Measurements from ENCODE around the gene MFAP2.

MFAP2 gene

DNA sequence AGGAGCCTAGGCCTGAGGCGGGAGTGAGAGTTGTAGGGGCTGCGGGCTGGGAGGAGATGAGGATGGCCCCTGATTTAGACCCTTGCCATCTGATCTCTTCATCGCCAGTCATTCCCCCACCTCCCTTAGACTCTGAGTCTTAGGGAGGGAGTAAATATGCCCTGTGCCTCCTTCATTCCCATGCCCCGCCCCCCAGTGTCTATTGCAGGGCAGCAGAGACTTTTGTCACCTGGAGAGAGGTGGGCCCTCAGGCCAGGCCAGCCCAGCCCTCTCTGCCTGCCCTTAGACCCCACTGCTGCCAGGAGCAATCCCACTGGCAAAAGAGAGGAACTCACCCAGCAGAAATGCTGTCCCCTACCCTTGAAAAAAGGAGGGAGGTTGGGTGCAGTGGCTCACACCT lies 3.2 kb upstream of the MFAP2 start:
- H3K4me3 ChIP-seq, result no peak overlapping the region

DNA sequence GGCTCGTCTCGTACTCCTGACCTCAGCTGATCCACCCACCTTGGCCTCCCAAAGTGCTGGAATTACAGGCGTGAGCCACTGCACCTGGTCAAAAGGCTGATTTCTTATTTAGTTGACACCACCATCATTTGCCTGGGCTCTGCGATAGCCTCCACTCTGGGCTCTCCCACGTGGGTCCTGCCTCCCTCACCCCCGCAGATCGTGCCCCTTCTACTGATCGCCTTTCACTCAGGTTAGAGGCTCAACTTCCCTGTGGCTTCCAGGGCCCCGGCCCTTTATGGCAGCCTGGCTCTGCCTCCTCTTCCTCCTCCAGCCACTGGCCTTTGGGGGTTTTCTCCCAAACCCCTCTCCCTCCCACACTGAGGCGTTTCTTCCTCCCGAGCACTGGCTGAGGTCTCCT lies 2.5 kb upstream of the MFAP2 start:
- H3K27ac ChIP-seq, result no peak overlapping the region
- no peak overlapping the region for H3K4me3 ChIP-seq

More for the DNA sequence above, 3.2 kb upstream of the MFAP2 start:
- H3K27ac ChIP-seq, result peak overlapping the region in 2 of 21 experiments; percentile 16 to 31

DNA sequence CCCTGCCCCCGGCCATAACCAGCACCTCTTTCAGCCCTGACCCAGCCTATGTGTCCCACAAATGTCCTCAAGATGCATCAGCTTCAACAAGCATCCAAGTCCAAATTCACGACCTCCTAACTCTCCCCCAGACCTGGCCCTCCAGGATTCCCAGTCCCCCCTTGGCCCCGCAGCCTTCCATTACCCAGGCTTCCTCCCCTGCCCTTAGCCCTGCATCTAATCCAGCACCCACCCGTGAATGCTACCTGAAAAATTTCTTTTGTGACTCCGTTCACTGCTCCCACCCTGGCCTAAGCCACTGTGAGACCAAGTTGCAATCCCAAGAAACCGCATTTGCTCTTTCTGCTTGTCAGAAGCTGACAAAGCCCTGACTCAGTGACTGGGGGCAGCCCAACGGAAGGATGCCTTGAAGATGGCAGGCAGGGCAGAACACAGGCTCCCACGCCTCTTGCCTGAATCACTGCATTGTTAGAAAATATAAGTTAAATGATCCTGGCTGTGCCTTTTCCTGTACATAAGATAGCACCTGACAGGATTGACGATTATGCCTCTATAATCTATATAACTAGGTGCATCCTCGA lies 939 bp upstream of the MFAP2 start:
- peak overlapping the region in 16 of 21 experiments; percentile 2 to 89 (median 78) for H3K27ac ChIP-seq
- H3K4me3 ChIP-seq, result no peak overlapping the region

DNA sequence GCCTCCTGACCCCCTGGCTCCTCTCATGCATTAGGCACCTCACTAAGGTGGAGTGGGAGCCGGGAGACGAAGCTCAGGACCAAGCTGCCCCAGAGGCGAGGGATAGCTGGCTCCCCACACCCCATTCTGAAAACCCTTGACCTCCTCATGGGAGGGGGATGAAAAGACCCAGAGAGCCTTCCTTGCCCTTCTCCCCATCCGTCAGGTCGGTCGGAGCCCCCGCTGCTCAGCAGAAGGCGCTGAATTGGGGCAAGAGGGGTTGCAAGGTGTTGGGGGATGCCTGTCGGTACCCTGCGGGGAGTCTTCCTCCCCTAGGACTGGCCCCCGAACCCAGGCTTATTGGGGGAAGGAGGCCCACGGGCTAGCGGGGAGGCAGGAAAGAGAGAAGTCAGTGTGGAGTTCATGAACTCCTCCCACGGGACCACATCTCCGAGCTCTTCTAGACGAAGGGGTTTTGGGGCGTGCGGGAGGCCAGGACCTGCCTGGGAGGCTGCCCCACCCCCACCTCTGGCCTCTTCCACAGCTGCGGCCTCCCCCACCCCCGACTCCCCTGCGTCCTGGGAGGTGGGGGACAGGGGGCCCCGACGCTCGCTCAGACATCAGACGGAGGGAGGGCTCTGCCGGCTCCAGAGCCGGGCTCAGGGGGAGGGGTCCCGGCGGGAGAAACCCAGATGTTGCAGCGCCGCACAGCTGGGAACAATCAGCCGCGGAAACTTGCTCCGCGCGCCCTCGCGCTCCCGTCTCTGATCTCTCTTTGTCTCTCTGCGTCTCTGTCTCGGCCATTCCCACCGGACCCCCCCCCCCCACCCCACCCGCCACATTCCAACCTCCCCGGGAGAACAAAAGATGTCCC lies 719 bp downstream of the MFAP2 start:
- peak overlapping the region in 20 of 21 experiments; percentile 18 to 89 (median 78) for H3K27ac ChIP-seq
- H3K4me3 ChIP-seq, result peak overlapping the region; percentile 26 to 49 (median 37)

DNA sequence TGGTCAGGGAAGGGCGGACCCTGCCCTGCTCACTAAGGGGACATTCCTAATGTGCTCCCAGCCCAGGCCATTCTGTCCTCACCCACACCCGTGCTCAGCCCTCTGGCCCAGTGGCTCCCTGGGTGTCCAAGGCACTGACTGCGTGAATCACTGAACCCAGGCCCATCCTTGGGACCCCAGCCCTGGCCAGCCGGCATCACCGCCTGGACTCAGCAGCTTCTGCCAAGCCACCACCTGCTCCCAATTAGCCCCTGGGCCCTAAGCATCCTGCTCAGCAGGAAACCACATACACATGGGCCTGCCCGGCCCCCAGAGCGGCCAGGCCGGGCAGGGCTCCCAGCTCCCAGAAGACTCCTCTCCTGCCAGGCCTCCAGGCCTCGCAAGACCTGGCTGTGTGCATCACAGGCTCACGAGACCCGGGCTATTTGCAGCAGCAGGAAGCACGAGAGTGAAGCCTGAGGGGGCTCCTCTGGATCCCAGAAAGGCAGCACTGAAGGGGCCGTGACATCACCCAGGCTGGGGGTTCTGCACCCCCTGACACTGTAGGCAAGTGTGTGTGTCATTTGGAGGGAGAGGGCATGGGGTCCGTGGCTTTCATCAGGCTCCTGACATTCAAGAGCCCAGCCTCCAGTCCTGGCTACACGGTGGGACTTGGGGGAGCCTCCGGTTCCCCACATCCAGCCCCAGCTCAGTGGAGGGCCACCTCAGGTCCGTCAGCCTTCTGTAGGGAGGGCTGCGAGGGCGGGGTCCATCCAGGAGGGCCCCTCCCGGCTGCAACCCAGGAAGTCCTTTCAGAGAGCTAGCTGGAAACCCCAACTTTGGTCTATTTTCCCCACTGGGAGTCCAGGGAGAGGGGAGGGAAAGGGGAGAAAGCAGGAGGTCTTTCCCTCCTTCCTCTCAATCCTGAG lies 1.6 kb downstream of the MFAP2 start:
- Histone ChIP-seq H3K27ac (peak overlapping the region; percentile 13 to 89 (median 78)), H3K4me3 (peak overlapping the region; percentile 26 to 49 (median 37))

DNA sequence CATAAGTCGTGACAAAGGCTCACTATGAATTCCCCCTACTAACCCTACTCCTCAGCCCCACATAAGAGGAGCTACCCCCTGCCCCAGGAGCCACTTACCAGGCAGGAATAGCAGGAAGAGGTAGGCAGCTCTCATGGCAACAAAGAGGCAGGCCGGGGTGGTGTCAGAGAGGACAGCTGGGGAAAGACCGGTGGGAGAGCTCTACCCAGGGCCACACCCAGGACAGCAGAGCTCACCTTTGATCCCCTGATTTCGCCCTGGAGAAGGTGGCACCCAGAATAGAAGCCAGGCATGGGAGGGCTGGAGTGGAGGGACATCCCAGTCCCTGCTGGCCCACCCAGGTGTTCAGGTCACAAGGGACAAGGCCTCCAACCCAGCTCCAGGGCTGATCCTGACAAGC lies 2.3 kb downstream of the MFAP2 start:
- Histone ChIP-seq H3K27ac (peak overlapping the region in 13 of 21 experiments; percentile 2 to 89 (median 78)), H3K4me3 (no peak overlapping the region)

DNA sequence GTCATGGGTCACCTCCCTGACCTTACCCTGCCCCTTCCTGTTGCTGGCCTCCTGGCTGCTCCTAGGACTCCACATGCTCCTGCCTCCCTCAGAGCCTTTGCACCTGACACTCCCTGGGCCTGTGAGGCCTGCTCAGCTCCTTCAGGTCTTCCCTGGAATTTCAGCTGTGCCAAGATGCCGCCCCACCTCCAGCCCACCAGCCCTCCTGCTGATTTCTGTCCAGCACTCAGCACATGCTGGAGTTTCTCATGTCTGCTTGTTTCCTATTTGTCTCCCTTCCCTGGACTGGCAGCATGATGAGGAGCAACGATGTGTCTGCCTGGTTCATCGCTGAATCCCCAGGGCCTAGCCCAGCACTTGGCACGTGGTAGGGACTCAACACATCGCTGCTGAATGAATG lies 3.0 kb downstream of the MFAP2 start:
- H3K27ac ChIP-seq, result peak overlapping the region in 3 of 21 experiments; percentile 2 to 89 (median 85)

DNA sequence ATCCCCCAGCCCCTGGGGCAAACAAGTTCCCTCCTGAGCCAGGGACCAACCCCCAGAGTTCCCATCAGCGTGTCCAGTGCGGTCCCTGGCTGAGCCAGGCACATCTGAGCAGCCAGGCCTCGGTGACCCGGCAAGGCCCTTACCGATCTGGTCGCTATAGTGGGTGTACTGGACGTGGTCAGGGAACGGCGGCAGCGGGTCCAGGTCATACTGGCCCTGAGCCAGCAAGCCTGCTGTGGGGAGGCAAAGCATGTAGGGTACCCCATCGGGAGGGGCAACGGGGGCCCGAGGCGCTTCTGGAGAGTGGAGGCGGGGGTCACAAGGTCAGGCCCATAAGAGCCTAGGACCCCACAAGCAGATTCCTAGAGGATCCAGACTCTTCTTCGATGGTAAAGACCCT lies 3.5 kb downstream of the MFAP2 start:
- Histone ChIP-seq H3K4me3 (no peak overlapping the region), H3K27ac (peak overlapping the region in 2 of 21 experiments; percentile 43 to 47)

More for the DNA sequence above, 3.0 kb downstream of the MFAP2 start:
- no peak overlapping the region for H3K4me3 ChIP-seq

DNA sequence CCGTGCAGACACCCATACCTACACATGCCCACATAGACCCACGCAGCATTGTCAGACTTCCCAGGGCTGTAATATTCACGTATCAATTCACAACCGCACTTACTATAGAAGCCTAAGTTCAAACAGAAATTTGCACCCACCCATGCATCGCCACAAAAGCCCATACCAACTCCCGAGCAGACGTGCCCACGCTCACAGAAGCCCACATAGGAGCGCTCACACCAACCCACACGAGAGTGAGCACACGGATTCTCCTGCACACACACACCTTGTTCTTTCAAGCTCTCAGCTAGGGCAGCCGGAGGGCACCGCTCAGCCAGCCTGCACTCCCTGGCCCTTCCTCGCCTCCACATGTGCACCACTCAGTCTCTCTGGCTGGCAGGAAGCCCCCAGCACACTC lies 4.6 kb downstream of the MFAP2 start:
- Histone ChIP-seq H3K4me3 (no peak overlapping the region), H3K27ac (peak overlapping the region in 5 of 21 experiments; percentile 12 to 45 (median 28))

DNA sequence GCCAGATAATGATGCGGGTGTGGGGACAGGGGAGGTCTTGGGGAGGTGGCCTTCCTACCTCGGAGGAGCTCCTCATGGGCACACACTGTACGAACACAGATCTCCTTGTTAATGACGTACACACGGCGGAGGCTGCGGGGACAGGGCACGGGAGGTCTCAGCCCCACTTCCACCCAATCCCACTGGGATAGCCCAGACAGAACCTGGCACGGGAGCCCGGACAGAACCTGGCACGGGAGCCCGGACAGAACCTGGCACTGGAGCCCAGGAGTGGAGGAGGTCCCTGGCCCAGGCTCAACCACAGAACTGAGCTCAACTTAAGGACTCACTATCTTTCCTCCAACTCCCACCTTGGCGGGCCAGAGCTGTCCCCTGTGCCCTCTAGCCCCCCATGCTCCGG lies 5.2 kb downstream of the MFAP2 start:
- Histone ChIP-seq H3K4me3 (no peak overlapping the region), H3K27ac (no peak overlapping the region)

DNA sequence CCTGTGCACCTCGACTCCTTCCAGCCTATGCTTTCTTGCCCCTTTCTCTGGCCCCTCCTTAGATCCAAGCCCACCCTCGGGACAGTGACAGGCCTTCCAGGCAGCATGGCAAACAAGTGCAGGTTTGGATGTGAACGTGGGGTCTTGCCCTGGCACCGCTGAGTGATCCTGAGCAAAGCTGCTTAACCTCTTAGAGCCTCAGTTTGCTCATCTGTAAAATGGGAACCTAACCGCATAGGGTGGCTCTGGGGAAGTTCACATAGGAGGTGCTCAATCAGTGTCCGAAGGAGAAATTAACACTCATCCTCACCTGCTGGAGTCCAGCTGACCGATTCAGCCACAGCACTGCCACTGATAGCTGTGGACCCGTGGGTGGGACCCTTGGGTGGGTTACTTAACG lies 7.2 kb downstream of the MFAP2 start:
- Histone ChIP-seq H3K27ac (no peak overlapping the region), H3K4me3 (no peak overlapping the region)

DNA sequence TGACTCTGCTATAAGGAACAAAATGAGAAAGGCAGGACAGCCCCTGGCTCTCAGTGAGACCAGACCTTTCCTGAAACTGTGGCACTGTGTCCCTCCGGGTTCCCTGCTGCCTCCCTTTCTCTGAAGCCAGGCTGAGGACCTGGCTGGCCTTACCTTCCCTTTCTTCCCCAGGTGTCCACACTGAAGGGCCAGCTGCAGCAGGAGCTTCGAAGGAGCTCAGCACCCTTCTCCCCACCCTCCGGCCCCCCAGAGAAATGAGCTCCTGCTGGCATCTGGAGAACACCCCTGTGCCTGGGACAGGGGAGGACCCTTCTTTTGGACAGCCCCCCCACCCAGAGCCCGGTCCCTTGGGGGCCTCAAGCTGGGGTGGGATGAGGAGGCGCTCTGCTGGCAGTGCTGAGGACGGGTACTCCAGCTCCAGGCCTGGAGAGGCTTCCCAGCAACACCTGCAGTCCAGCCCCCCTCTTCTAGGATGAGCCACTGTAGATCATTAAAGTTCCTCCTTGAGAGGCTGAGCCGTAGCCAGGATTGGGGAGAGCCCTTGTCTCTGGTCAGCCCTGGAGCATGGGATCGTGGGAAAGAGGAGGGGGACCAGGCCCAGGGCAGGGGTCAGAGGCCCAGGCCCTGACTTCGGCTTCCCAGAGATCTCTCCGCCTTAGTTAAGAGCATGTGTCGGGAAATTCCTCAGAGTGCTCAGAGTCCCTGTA lies 8.1 kb downstream of the MFAP2 start:
- peak overlapping the region in 1 of 21 experiments; percentile 38 for H3K27ac ChIP-seq
- no peak overlapping the region for H3K4me3 ChIP-seq

DNA sequence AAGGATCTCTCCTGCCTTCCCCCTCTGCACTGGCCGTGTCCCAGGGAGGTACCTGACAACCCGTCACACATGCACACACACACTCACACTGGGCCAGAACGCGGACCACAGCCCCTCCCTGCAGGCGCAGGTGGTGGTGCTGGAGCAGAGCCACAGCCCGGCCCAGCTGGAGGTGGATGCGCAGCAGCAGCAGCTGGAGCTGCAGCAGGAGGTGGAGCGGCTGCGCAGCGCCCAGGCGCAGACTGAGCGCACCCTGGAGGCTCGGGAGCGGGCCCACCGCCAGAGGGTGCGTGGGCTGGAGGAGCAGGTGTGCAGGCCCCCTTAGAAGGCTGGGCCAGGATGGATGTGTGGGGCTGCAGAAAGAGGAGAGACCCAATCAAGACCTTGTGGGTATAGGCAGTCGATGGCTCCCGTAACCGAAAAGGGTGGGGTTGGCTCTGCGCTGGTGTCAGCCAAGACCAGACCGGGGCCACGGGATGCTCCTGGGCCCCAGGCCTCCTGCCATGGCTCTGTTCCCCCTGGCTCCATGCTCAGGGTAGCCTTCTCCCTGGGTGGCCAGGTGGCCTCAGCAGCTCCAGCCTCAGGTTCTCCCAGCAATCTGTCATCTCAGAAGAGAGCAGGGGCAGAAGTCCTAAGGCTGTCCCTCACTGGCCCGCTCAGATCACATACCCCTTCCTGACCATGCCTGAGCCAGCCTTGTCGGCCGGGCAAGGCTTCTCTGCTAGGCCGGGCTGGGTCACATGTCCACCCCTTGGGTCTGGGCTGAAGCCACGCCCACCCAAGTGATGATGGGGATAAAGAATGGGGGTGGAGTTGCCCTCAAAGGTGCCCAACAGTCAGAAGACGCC lies 8.9 kb downstream of the MFAP2 start:
- H3K27ac ChIP-seq, result no peak overlapping the region

DNA sequence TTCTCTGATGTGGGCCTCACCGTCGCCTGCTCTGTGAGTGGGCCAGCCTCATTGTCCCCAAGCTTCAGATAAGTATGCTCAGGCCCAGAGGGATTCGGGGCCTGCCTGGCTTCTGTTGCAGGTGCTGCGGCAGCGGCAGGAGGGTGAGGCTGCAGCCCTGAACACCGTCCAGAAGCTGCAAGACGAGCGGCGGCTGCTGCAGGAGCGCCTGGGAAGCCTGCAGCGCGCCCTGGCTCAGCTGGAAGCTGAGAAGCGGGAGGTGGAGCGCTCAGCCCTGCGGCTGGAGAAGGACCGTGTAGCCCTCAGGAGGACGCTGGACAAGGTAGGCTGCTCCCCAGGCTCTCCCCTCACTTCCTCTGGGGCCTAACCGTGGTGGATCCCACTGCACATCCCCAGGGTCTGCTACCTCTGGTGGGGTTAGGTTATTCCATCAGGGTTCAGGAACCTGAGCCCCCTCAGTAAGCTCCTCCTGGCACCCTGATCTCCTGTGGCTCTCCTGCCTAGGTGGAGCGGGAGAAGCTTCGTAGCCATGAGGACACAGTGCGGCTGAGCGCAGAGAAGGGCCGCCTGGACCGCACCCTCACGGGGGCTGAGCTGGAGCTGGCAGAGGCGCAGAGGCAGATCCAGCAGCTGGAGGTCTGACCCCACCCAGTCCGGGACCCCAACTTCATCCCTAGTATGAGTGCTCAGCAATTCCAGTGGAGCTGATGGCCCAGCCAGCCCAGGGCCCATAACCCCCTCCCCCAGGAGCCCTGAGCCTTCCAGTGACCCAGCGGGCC lies 10.1 kb downstream of the MFAP2 start:
- no peak overlapping the region for H3K4me3 ChIP-seq

More for the DNA sequence above, 8.9 kb downstream of the MFAP2 start:
- H3K4me3 ChIP-seq, result no peak overlapping the region

DNA sequence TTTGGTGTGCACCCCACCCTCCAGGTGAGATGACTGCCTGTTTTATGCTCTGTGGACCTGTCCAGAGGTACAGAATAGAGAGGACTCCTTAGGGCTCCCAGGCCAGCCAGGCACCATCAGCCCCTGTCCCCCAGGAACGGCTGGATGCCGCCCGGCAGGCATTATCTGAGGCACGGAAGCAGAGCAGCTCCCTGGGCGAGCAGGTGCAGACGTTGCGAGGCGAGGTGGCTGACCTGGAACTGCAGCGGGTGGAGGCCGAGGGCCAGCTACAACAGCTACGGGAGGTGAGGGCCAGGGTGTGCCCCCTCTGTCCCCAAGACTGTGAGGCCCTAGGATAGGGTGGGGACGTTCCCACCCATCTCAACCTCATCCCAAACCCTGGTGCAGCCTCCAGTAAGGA lies 10.8 kb downstream of the MFAP2 start:
- Histone ChIP-seq H3K4me3 (no peak overlapping the region), H3K27ac (no peak overlapping the region)

More for the DNA sequence above, 10.1 kb downstream of the MFAP2 start:
- no peak overlapping the region for H3K27ac ChIP-seq

DNA sequence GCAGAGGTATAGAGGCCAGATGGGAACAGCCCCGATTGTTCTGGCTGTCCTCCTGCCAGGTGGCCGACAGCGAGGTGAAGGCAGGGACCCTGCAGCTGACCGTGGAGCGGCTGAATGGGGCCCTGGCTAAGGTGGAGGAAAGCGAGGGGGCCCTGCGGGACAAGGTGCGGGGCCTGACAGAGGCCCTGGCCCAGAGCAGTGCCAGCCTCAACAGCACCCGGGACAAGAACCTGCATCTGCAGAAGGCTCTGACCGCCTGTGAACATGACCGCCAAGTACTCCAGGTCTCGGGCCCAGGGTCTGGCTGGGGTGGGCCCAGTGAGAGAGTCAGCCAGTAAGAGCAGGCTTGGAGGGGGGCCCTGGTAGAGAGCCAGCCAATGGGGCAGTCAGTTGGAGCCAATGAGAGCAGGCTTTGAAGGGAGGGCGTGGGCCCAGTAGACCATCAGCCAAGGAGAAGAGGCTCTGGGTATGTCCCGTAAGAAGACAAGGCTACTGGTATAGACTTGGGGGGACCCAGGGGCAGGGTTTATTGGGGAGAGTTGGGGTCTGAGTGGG lies 11.3 kb downstream of the MFAP2 start:
- Histone ChIP-seq H3K27ac (no peak overlapping the region), H3K4me3 (no peak overlapping the region)

DNA sequence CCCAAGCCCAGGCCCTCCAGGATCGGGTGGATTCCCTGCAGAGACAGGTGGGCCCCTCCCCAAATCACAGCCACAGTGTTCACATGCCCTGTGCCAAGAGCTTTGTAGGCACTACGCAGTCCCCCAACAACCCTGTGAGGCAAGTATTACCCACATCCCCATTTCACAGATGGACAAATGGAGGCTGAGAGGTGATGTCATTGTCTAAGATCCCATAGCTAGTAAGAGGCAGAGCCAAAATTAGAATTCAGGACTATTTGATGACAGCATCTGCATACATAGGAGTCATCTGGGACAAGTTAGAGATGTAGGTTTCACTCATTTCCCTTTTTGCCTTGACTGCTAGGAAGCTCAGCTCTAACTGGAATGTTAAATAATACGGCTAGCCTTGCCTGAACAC lies 12.0 kb downstream of the MFAP2 start:
- Histone ChIP-seq H3K4me3 (no peak overlapping the region), H3K27ac (no peak overlapping the region)
